ENCODE measurements around the gene TTLL8.

Gene TTLL8

DNA sequence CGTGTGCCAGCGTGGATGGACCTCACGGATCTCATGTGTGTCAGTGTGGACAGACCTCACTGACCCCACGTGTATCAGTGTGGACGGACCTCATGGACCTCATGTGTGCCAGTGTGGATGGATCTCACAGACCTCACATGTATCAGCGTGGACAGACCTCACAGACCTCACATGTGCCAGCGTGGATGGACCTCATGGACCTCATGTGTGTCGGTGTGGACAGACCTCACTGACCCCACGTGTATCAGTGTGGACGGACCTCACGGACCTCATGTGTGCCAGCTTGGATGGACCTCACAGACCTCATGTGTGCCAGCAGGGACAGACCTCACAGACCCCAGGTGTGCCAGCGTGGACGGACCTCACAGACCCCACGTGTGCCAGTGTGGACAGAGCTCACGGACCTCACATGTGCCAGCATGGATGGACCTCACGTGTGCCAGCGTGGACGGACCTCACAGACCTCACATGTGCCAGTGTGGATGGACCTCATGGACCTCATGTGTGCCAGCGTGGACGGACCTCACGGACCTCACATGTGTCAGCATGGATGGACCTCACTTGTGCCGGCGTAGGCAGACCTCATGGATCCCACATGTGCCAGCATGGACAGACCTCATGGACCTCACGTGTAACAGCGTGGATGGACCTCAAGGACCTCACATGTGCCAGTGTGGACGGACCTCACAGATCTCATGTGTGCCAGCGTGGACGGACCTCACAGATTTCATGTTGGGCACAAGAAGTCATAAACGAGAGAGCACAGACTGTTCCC lies 18.2 kb downstream of the TTLL8 start:
- DNase-seq: no peak
- no peaks in the 10 kb centered on the region for H3K9me3 ChIP-seq
- H3K4me3 ChIP-seq (ENCODE audit: low read depth, low read length): no peak overlapping the region
- H3K36me3 ChIP-seq: no peaks in the 10 kb centered on the region
- no peaks in the 10 kb centered on the region for H3K4me1 ChIP-seq
- H3K27me3 ChIP-seq: no peaks in the 10 kb centered on the region
- TF ChIP-seq, protein P1, sequence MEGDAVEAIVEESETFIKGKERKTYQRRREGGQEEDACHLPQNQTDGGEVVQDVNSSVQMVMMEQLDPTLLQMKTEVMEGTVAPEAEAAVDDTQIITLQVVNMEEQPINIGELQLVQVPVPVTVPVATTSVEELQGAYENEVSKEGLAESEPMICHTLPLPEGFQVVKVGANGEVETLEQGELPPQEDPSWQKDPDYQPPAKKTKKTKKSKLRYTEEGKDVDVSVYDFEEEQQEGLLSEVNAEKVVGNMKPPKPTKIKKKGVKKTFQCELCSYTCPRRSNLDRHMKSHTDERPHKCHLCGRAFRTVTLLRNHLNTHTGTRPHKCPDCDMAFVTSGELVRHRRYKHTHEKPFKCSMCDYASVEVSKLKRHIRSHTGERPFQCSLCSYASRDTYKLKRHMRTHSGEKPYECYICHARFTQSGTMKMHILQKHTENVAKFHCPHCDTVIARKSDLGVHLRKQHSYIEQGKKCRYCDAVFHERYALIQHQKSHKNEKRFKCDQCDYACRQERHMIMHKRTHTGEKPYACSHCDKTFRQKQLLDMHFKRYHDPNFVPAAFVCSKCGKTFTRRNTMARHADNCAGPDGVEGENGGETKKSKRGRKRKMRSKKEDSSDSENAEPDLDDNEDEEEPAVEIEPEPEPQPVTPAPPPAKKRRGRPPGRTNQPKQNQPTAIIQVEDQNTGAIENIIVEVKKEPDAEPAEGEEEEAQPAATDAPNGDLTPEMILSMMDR (IDR thresholded peaks at IDR 0.05; ENCODE audit: low read depth, low read length): no peak

DNA sequence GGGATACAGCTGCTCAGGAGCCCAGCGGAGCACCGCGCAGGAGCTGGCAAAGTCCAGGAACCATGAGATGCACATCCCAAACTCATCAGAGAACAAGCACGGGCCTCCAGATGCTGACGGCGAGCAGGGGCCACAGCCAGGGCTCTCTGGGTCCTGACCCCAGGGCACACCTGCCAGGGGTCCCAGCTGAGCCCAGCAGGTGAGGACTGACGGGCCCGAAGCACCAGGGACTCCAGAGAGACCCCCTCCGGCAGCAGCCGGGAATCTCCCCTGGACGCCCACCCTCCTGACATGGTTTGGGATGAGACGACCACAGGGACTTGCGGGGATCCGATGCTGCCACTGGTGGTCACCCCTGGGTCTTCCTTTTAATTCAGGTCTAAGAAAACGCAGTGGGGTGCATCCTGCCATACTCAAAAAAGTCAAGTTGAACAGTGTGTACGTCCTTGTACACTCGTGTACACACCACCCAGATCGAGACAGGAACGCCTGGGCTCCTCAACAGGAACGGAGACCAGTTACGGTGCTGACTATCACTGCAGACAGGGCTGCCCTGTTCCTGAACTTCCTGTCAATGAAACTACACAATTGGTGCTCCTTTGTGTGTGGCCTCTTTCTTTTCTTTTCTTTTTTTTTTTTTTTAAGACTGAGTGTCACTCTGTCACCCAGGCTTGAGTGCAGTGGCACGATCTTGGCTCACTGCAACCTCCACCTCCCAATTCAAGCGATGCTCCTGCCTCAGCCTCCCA lies 21.9 kb downstream of the TTLL8 start:
- TF ChIP-seq, protein P1 (IDR thresholded peaks at IDR 0.05; ENCODE audit: low read depth, low read length): no peak
- no peaks in the 10 kb centered on the region for H3K9me3 ChIP-seq

DNA sequence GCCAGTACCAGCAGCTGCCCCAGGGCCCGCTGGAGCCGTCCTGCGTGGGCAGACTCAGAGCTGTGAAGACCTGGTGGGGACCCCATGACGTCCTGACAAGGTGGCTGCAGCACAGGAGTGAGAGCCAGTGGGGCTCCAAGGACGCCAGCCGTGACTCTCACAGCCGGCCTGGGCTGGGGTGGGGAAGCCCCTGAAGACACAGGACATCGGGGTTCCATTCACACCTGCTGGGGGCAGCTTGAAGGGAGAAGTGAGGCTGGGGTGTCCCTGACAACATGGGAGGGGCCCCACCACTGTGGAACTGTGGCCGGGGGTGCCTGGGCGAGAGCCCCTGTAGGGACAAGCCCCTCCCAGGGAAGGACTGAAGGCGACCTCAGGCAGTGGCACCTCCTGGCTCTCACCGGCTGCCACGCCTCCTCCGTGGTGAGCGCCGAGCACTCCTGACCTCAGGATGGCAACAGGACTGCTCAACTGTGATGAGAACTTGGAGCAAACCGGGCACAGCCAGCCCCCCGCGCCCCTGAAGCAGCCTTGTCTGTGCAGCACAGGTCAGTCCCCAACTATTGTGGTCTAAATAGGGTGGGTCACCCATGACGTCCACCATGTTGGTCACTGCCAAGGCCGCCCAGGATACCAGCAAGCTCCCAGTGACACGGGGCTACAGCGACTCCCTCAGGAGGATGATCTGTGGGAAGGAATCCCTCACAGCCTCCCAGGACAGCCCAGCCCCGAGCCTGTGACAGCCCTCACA lies 22.8 kb downstream of the TTLL8 start:
- TF ChIP-seq, protein P1 (IDR thresholded peaks at IDR 0.05; ENCODE audit: low read depth, low read length): no peak
- Histone ChIP-seq H3K4me3 (ENCODE audit: low read depth, low read length) (no peak overlapping the region), H3K36me3 (no peaks in the 10 kb centered on the region), H3K4me1 (no peaks in the 10 kb centered on the region), H3K9me3 (no peaks in the 10 kb centered on the region), H3K27me3 (0 out of 2 replicates have a peak, but pooled peaks cover 4% of the 10 kb centered on the region)
- DNase-seq: no peak

More for the DNA sequence above, 21.9 kb downstream of the TTLL8 start:
- Histone ChIP-seq H3K27me3 (no peaks in the 10 kb centered on the region), H3K36me3 (no peaks in the 10 kb centered on the region), H3K4me3 (ENCODE audit: low read depth, low read length) (no peak overlapping the region), H3K4me1 (no peaks in the 10 kb centered on the region)
- peak; percentile 5 for DNase-seq

DNA sequence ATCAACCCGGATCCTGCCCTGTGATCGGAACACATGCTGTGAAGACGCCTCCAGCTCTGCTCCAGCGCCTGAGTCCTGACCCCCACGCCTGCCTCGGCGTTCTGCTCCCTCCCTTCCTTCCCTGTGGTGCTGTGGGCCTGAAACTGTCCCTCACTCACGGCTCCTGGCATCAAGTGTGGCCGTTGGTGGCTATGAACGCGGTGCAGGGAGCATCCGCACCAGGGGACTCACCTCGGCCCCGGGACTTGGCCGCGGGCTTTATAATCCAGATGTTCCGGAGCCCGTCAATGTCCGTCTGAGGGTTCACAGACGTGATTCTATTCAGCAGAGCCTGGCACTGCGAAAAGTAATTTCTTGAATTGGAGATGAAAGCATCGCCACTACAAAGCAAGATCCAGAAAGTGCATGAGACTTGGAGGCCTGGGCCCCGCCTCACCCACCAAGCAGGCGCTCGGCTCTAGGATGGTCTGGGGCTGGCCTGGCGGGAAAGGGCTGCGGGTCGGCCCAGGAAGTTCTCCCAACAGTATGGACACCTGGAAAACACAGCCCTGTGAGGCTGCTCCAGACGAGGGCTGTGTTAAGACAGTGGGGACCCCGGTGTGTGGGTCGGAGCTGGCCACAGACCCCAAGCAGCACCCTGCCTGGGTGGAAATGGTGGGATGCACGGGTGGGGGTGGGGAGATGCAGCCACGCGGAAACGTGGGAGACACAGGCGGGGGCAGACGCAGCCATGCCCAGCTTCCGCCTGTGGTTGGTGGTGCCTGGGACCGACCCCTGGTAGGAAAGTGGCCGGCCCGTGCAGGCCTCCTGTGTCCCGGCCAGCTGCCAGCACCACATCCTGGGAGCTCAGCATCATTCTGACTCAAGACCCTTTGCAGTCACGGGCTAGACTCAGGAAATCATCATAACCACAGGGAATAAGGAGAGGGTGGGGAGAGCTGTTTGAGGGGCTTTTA lies 23.7 kb downstream of the TTLL8 start:
- TF ChIP-seq, protein P1 (IDR thresholded peaks at IDR 0.05; ENCODE audit: low read depth, low read length): no peak
- H3K4me3 ChIP-seq (ENCODE audit: low read depth, low read length): no peak overlapping the region
- no peaks in the 10 kb centered on the region for H3K4me1 ChIP-seq
- 0 out of 2 replicates have a peak, but pooled peaks cover 4% of the 10 kb centered on the region for H3K27me3 ChIP-seq
- H3K9me3 ChIP-seq: no peaks in the 10 kb centered on the region
- H3K36me3 ChIP-seq: no peaks in the 10 kb centered on the region
- no peak for DNase-seq

DNA sequence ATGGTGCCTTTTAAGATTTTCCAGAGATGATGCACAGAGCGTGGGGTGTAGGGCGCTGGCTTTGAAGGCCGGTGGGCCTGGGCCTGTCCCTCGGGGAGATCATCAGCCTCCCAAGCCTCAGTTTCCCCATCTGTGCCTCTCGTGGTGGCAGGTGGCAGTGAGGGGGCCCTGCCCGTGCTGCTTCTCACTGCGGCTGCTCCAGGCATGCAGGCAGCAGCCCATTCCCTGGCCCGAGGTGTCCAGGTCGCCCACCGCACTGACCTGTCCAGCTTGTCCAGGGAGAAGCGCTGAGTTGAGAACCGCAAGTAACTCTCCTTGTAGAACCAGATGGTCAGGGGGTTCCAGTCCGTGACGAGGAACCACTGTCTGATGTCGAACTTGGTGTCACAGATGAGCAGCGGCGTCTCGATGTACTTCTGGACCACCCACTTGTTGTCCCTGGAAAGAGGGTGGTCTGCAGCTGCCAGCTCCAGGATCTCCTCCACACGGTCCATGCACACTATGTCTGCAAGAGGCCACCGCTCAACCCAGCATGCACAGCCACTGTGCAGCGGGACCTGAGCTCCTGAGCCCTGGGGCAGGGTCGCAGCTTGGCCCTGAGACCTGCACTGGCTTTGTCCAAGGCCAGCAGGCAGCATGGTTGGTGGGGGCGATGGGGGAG lies 25.0 kb downstream of the TTLL8 start:
- Histone ChIP-seq H3K9me3 (no peaks in the 10 kb centered on the region), H3K27me3 (0 out of 2 replicates have a peak, but pooled peaks cover 4% of the 10 kb centered on the region), H3K4me3 (ENCODE audit: low read depth, low read length) (no peak overlapping the region), H3K4me1 (no peaks in the 10 kb centered on the region; the same call in 1 of the 2 replicates), H3K36me3 (no peaks in the 10 kb centered on the region)
- peak; percentile 7 for DNase-seq
- TF ChIP-seq, protein P1 (IDR thresholded peaks at IDR 0.05; ENCODE audit: low read depth, low read length): no peak
